SK-N-SH (cell line): ENCODE data around the gene IGF1R.

Experiments
- CTCF ChIP-seq: fragments of 200-600 bp; sonication (generic); IDR thresholded peaks from 2 replicates; pipeline ENCODE4 v1.6.1; 2017; ENCODE audit warnings: antibody characterized with exemption, mild to moderate bottlenecking, moderate library complexity
- RFX5 ChIP-seq: IDR thresholded peaks from 2 replicates; pipeline ENCODE4 v1.6.1; 2012; ENCODE audit warnings: mild to moderate bottlenecking, improper control_type of control experiment, low read length
- USF2 ChIP-seq: fragments of 150-350 bp; IDR thresholded peaks from 2 replicates; pipeline ENCODE4 v1.6.1; 2017; ENCODE audit warnings: antibody characterized with exemption, low read length, low read depth, borderline replicate concordance

GRCh38 chr15:98930576-98930975 is 282.2 kb downstream of the IGF1R start:
- TF ChIP-seq RFX5 (no peak), USF2 (no peak), CTCF (no peak)
